Measurements from ENCODE around the gene AOPEP.

AOPEP gene

DNA sequence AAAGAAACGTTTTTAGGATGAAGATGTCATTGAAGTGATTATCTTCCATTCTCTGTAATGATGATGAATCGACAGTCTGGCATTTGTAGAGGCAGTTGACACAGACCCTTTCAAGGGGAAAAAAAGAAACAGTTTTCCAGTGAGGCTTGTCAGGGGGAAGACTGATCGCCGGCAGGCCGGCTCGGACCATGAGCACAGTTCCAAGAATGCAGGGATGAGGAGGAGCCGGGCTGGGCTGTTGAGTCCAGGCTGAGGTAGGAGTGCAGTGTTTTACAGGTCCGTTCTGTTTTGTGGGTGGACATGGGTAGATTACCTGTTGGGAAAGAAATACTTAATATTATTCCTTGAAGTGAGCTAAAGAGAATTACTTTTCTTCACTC lies 194.6 kb downstream of the AOPEP start:
- Histone ChIP-seq H3K27ac (ENCODE audit: low read depth, low read length) (no peak overlapping the region), H3K27me3 (ENCODE audit: low read length) (no peaks in the 10 kb centered on the region), H3K79me2 (ENCODE audit: insufficient read depth, low read length) (no peaks in the 10 kb centered on the region), H3K4me2 (ENCODE audit: low read depth, low read length, poor library complexity, severe bottlenecking) (no peak overlapping the region), H3F3A (ENCODE audit: insufficient read depth) (no peaks in the 10 kb centered on the region), H4K20me1 (ENCODE audit: low read depth, low read length) (no peaks in the 10 kb centered on the region), H3K9ac (ENCODE audit: low read length) (no peak overlapping the region), H3K9me2 (replicated peaks; ENCODE audit: insufficient read depth, low read length) (no peaks in the 10 kb centered on the region), H3K9me3 (ENCODE audit: insufficient read depth, low read length) (no peaks in the 10 kb centered on the region), H2AFZ (ENCODE audit: low read depth, low read length, severe bottlenecking) (no peak overlapping the region), H3K4me3 (ENCODE audit: insufficient read depth, low read length, poor library complexity, severe bottlenecking) (no peak overlapping the region), H3K36me3 (ENCODE audit: low read length) (no peaks in the 10 kb centered on the region)
- TF ChIP-seq, protein P1, sequence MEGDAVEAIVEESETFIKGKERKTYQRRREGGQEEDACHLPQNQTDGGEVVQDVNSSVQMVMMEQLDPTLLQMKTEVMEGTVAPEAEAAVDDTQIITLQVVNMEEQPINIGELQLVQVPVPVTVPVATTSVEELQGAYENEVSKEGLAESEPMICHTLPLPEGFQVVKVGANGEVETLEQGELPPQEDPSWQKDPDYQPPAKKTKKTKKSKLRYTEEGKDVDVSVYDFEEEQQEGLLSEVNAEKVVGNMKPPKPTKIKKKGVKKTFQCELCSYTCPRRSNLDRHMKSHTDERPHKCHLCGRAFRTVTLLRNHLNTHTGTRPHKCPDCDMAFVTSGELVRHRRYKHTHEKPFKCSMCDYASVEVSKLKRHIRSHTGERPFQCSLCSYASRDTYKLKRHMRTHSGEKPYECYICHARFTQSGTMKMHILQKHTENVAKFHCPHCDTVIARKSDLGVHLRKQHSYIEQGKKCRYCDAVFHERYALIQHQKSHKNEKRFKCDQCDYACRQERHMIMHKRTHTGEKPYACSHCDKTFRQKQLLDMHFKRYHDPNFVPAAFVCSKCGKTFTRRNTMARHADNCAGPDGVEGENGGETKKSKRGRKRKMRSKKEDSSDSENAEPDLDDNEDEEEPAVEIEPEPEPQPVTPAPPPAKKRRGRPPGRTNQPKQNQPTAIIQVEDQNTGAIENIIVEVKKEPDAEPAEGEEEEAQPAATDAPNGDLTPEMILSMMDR (IDR thresholded peaks at IDR 0.05; ENCODE audit: insufficient read depth, low read length, poor library complexity, severe bottlenecking), result no peak
- no peak for TF ChIP-seq EZH2phosphoT487 (conservative IDR thresholded peaks at IDR 0.05; ENCODE audit: low read length)

DNA sequence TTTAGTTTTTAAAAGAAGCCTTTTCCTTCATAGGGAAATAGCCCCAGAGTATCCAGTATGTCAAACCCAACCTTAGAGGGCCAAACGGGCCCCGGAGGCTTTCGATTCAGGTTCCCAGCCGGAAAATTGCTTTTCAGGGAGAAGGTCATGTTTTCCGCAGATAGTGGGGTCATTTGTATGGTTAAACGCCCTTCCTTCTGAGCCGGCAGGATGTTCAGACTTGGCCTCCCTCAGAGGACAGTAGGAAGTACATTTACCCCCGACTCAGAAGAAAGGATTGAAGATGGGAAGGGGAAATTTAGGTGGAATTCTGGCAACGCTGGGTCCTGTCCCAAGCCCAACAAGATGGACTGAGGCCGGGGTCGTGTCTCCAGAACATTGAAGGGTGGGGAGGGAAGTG lies 195.2 kb downstream of the AOPEP start:
- no peaks in the 10 kb centered on the region for H3K27me3 ChIP-seq (ENCODE audit: low read length)
- no peaks in the 10 kb centered on the region for H3K9me2 ChIP-seq (replicated peaks; ENCODE audit: insufficient read depth, low read length)
- no peak overlapping the region for H3K4me2 ChIP-seq (ENCODE audit: low read depth, low read length, poor library complexity, severe bottlenecking)
- H3K27ac ChIP-seq (ENCODE audit: low read depth, low read length), result no peak overlapping the region
- H3K79me2 ChIP-seq (ENCODE audit: insufficient read depth, low read length), result no peaks in the 10 kb centered on the region
- TF ChIP-seq EZH2phosphoT487 (conservative IDR thresholded peaks at IDR 0.05; ENCODE audit: low read length), result no peak
- TF ChIP-seq, protein P1 (IDR thresholded peaks at IDR 0.05; ENCODE audit: insufficient read depth, low read length, poor library complexity, severe bottlenecking), result no peak
- H3K36me3 ChIP-seq (ENCODE audit: low read length), result no peaks in the 10 kb centered on the region
- no peak overlapping the region for H2AFZ ChIP-seq (ENCODE audit: low read depth, low read length, severe bottlenecking)
- H4K20me1 ChIP-seq (ENCODE audit: low read depth, low read length), result no peaks in the 10 kb centered on the region
- no peaks in the 10 kb centered on the region for H3F3A ChIP-seq (ENCODE audit: insufficient read depth)
- H3K4me3 ChIP-seq (ENCODE audit: insufficient read depth, low read length, poor library complexity, severe bottlenecking), result no peak overlapping the region
- no peak overlapping the region for H3K9ac ChIP-seq (ENCODE audit: low read length)
- no peaks in the 10 kb centered on the region for H3K9me3 ChIP-seq (ENCODE audit: insufficient read depth, low read length)

DNA sequence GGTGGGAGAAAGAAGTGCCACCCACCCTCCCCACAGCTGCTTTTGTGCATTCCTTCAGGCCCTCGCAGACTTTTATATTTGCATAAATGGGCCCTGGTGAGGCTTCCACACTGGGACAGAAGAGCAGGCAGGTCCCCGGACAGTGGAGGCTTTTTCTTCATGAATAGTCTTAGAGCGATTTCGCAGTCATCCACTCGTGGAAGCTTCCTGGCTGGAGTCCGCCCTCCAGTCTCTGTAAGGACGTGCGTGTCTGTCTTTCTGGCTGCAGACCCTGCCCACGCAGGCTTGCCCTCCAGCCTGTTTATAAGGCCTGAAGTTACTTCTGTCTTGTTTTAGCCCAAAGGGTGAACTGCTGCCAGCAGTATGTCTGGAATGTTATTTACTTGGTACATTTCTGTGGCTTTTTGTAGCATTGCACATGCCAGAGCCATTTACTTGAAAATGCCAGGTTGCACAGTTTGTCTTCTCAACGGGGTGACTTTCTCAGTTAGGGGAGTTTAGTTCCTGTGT lies 195.7 kb downstream of the AOPEP start:
- Histone ChIP-seq H3K9me3 (ENCODE audit: insufficient read depth, low read length) (no peaks in the 10 kb centered on the region), H3K4me2 (ENCODE audit: low read depth, low read length, poor library complexity, severe bottlenecking) (no peak overlapping the region), H3K27ac (ENCODE audit: low read depth, low read length) (no peak overlapping the region), H3K36me3 (ENCODE audit: low read length) (no peaks in the 10 kb centered on the region), H3K9me2 (replicated peaks; ENCODE audit: insufficient read depth, low read length) (no peaks in the 10 kb centered on the region), H3K4me3 (ENCODE audit: insufficient read depth, low read length, poor library complexity, severe bottlenecking) (no peak overlapping the region), H3K79me2 (ENCODE audit: insufficient read depth, low read length) (no peaks in the 10 kb centered on the region), H4K20me1 (ENCODE audit: low read depth, low read length) (no peaks in the 10 kb centered on the region), H3F3A (ENCODE audit: insufficient read depth) (no peaks in the 10 kb centered on the region), H2AFZ (ENCODE audit: low read depth, low read length, severe bottlenecking) (no peak overlapping the region), H3K9ac (ENCODE audit: low read length) (no peak overlapping the region), H3K27me3 (ENCODE audit: low read length) (no peaks in the 10 kb centered on the region)
- TF ChIP-seq, protein P1 (IDR thresholded peaks at IDR 0.05; ENCODE audit: insufficient read depth, low read length, poor library complexity, severe bottlenecking), result no peak
- TF ChIP-seq EZH2phosphoT487 (conservative IDR thresholded peaks at IDR 0.05; ENCODE audit: low read length), result no peak

Measured in SU-DHL-6 (cell line).